ENCODE results near the gene ARVCF.

DNA sequence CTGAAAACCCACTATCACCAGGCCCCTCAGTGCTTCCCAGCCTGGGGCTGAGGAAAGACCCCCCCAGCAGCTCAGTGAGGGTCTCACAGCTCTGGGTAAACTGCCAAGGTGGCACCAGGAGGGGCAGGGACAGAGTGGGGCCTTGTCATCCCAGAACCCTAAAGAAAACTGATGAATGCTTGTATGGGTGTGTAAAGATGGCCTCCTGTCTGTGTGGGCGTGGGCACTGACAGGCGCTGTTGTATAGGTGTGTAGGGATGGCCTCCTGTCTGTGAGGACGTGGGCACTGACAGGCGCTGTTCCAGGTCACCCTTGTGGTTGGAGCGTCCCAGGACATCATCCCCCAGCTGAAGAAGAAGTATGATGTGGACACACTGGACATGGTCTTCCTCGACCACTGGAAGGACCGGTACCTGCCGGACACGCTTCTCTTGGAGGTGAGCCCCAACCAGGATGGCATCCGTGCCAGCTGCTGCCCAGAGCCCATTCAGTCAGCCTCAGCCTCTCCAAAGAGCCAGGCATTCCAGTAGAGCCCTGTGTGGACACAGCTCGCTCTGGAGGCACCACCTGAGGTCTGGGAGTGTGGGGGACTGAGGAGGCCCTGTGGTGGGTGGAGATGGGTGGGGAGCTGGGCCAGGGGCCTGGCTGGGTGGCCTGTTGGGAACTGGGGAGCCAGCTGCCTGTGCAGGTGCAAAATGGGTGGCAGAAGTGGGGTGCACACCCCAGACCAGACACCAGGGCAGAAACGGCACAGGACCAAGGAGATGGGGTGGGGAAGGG lies 52.6 kb downstream of the ARVCF start:
- TF ChIP-seq, protein P1, sequence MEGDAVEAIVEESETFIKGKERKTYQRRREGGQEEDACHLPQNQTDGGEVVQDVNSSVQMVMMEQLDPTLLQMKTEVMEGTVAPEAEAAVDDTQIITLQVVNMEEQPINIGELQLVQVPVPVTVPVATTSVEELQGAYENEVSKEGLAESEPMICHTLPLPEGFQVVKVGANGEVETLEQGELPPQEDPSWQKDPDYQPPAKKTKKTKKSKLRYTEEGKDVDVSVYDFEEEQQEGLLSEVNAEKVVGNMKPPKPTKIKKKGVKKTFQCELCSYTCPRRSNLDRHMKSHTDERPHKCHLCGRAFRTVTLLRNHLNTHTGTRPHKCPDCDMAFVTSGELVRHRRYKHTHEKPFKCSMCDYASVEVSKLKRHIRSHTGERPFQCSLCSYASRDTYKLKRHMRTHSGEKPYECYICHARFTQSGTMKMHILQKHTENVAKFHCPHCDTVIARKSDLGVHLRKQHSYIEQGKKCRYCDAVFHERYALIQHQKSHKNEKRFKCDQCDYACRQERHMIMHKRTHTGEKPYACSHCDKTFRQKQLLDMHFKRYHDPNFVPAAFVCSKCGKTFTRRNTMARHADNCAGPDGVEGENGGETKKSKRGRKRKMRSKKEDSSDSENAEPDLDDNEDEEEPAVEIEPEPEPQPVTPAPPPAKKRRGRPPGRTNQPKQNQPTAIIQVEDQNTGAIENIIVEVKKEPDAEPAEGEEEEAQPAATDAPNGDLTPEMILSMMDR (conservative IDR thresholded peaks at IDR 0.05 in 1 of 2, IDR thresholded peaks at IDR 0.05 in 1 of 2; ENCODE audit: extremely low read depth in 1 of 2, insufficient read depth in 1 of 2, low read depth in 1 of 2, low read length in 2 of 2), result no peak
- TF ChIP-seq EZH2 (IDR thresholded peaks at IDR 0.05; ENCODE audit: borderline replicate concordance, low read length), result no peak

Measured in mammary epithelial cell (primary cell).